Retinal pigment epithelial cell (primary cell): ENCODE results near the gene TRIM46.

ENCODE experiments used
- DNase-seq: peaks from one replicate; pipeline ENCODE4 v3.0.0-alpha.2; 2010; ENCODE audit warnings: low read depth
- H3K4me3 ChIP-seq: 2 replicates; pipeline ENCODE4 v1.5.1; 2011; ENCODE audit warnings: mild to moderate bottlenecking, low read length, control low read depth, moderate library complexity
- TF ChIP-seq, protein P1 (sequence below): conservative IDR thresholded peaks from 2 replicates; pipeline ENCODE4 v1.5.1; 2011; ENCODE audit warnings: low read depth, low read length, control low read depth, inconsistent platforms

The TRIM46 gene

DNA sequence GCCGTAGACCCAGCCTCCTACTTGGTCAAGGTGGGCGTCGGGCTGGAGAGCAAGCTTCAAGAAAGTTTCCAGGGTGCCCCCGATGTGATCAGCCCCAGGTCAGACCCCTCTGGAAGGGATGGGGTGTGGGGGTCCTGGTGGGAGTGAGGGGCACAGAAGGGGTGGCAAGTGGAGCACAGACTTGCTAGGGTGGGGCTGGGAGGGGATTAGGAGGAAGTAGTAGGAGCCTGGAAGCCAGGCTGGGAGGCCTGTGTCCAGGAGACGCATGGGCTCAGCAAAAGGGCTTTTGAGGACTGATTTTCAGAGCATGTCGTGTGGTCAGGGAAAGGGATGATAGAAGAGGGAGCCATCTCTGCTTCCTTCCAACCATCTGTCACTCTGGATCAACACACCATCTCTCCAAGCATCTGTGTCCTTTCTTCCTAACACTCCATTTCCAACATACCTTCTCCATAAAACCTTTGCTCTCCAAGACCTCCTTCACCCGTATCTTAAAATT is 8.5 kb downstream of the TRIM46 start:
- no peak for DNase-seq
- TF ChIP-seq, protein P1, sequence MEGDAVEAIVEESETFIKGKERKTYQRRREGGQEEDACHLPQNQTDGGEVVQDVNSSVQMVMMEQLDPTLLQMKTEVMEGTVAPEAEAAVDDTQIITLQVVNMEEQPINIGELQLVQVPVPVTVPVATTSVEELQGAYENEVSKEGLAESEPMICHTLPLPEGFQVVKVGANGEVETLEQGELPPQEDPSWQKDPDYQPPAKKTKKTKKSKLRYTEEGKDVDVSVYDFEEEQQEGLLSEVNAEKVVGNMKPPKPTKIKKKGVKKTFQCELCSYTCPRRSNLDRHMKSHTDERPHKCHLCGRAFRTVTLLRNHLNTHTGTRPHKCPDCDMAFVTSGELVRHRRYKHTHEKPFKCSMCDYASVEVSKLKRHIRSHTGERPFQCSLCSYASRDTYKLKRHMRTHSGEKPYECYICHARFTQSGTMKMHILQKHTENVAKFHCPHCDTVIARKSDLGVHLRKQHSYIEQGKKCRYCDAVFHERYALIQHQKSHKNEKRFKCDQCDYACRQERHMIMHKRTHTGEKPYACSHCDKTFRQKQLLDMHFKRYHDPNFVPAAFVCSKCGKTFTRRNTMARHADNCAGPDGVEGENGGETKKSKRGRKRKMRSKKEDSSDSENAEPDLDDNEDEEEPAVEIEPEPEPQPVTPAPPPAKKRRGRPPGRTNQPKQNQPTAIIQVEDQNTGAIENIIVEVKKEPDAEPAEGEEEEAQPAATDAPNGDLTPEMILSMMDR: no peak
- no peak overlapping the region for H3K4me3 ChIP-seq

DNA sequence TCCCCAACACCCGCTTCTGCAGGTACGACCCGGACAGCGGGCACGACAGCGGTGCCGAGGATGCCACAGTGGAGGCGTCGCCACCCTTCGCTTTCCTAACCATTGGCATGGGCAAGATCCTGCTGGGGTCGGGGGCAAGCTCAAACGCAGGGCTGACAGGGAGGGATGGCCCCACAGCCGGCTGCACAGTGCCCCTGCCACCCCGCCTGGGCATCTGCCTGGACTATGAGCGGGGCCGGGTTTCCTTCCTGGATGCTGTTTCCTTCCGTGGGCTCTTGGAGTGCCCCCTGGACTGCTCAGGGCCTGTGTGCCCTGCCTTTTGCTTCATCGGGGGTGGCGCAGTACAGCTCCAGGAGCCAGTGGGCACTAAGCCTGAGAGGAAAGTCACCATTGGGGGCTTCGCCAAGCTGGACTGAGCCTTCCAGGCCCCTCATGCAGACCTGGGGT is 10.1 kb downstream of the TRIM46 start:
- TF ChIP-seq, protein P1: no peak
- H3K4me3 ChIP-seq: no peak overlapping the region
- DNase-seq: no peak

DNA sequence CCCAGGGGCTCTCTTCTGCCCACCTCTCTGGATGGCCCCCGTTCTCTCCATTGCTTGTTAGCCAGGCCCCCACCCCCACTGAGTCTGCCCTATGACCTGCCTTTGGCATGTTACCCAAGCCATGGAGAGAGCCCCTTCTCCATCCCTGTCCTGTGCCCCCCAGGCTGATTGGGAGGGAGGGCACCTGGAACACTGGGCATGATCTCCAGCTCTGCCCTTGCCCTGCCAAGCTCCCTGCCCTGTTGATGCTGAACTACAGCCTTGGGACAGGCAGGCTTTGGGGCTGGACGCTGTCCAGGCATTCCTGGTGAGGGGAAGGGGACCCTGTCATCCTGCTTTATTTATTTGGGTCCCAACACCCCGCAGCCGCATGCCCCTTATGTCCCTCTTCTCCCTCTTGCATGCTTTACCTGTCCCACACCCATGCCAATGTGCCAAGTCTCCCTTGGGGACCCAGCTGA is 10.7 kb downstream of the TRIM46 start:
- DNase-seq: no peak
- TF ChIP-seq, protein P1: no peak
- no peak overlapping the region for H3K4me3 ChIP-seq

DNA sequence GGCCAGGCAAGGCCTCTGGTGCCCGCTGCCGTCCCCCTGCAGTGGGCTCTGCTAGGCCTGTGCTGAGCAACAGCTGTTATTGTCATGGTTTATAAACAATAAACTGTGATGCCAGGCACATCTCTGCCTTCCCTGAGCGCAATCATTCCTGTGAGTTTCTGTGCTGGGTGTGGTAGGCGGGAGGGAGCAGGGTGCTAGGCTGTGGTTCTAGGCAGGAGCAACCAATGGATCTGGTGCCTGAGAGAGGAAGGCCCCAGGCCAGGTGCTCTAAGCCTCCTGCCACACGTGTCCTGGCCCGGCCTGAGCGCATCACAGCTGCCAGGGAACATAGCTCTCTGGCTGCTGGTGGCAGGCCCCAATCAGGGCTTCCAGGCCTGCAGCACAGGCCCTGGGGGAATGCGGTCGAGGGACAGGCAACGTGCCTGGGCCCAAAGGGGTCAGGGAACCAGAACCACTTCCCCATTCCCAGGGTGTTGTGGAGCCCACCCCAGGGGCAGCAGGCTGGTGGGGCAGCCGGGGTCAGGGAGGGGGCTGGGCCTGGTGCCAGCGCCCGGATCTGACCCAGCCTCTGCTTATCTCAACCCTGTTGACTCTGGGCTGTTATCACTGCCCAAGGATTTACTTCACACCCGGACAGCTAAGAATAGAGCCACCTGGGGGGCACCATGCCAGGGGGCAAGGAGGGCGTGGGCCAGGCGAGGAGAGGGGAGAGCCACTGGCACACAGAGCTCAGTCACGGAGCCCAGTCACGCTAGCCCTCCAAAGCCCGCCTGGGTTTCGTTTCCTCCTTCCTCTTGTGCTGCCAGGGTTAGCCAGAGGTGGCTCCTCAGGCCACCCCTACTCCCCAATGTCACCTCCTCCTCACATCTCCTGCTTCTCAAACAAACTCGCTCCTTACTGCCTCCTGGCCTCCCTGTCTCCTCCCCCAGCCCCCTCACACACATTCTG is 11.5 kb downstream of the TRIM46 start:
- DNase-seq: no peak
- TF ChIP-seq, protein P1: no peak
- H3K4me3 ChIP-seq: no peak overlapping the region

DNA sequence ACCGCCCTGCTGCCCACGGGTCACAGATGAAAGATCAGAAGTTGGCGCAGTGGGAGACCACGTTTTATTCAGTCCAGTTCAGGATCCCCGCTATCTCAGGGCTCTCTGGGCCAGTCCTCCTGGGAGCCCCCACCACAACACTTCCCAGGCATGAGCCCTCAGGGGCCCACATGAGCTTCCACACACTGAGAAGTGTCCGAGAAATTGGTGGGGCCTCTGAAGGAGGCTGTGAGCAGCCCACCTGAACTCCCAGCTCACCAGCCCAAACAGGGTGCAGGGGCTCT is 12.1 kb downstream of the TRIM46 start:
- no peak overlapping the region for H3K4me3 ChIP-seq
- TF ChIP-seq, protein P1: no peak
- no peak for DNase-seq

DNA sequence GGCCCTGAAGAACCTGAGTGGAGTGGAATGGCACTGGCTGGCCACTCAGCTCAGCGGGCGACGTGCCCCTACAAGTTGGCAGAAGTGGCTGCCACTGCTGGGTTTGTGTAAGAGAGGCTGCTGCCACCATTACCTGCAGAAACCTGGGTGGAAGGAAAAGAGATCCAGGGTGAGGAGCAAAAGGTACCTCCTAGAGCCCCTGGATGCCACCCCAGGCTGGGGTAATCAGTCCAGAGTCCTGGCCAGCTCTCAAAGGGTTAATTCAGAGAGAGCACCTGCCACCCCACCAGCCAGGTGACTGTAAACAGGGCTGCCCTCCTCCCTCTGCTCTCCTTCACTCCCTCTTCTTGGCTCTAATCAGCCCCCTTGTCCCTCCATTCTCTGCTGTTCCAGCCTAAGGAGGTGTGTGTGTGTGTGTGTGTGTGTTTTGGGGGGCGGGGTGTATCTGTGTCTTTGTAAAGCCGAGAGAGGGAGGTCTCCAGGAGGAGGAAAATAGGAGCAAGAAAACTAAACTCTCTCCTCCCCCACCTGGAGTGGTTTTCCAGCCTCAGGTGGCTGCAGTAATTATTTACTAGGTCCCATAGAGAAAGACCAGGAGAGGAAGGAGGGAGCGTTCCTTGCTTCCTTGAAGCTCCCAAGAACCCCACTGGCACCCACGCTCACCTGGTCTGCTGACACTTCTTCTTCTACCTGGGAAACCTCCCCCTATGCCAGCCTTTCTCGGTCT is 12.6 kb downstream of the TRIM46 start:
- no peak overlapping the region for H3K4me3 ChIP-seq
- no peak for DNase-seq
- TF ChIP-seq, protein P1: no peak
